Prostate gland (tissue), 2 donors: ENCODE measurements around the gene BIN1. TPM values are rescaled to one million over a fixed set of nuclear protein-coding genes. Genes with fewer than 3 reads are reported as not detected.

ENCODE experiments used
- DNase-seq: peaks from one replicate; pipeline ENCODE4 v3.0.0-alpha.2; 2019; ENCODE audit warnings: low spot score
- H3K27ac ChIP-seq, 2 donors: fragments of 200-600 bp; sonication (generic); 2 replicates each; pipeline ENCODE4 v1.5.1; 2017 to 2019
- H3K27me3 ChIP-seq: fragments of 200-600 bp; sonication (generic); replicated peaks from 2 replicates; pipeline ENCODE4 v1.5.1; 2019; ENCODE audit not compliant: insufficient read depth
- H3K36me3 ChIP-seq, 2 donors: fragments of 200-600 bp; sonication (generic); 1 replicate in 1 of 2; 2 replicates in 1 of 2; pipeline versions ENCODE4 v1.5.1 to v1.8.1; 2017 to 2019
- H3K4me1 ChIP-seq: fragments of 200-600 bp; sonication (generic); replicated peaks from 2 replicates; pipeline ENCODE4 v1.5.1; 2019
- H3K4me3 ChIP-seq, 2 donors: fragments of 200-600 bp; sonication (generic); 2 replicates each; pipeline ENCODE4 v1.5.1; 2017 to 2019
- H3K9me3 ChIP-seq: fragments of 200-600 bp; sonication (generic); 2 replicates; pipeline ENCODE4 v1.5.1; 2017
- CTCF ChIP-seq, 4 experiments: fragments of 200-600 bp in 2 of 4; fragments of 450-650 bp in 2 of 4; sonication (generic) in 2 of 4; IDR thresholded peaks; 1 replicate in 3 of 4; 2 replicates in 1 of 4; pipeline ENCODE4 v1.5.1; 2016 to 2019; ENCODE audit warnings: antibody characterized with exemption in 4 of 4, mild to moderate bottlenecking in 2 of 4, moderate library complexity in 2 of 4
- POLR2A ChIP-seq: fragments of 450-650 bp; IDR thresholded peaks from one replicate; pipeline ENCODE4 v1.6.1; 2016; ENCODE audit warnings: antibody characterized with exemption, mild to moderate bottlenecking
- POLR2AphosphoS5 ChIP-seq: sonication (generic); formaldehyde crosslinking; IDR thresholded peaks from one replicate; pipeline ENCODE4 v1.6.1; 2017; ENCODE audit warnings: antibody characterized with exemption
- WGBS: methylation state at CpG from one replicate; pipeline ENCODE4 v1.1.5; 2018; 5-methylcytosine and 5-hydroxymethylcytosine counted together
- intact Hi-C: fragments of 100-400 bp; cut with DNase I; formaldehyde crosslinking; loops from one replicate; pipeline ENCODE4 v1.14.2; 2022
- total RNA-seq, 2 donors: library from RNA; depleted of rRNA; stranded (reverse); fragments of >200 nt; gene quantifications; one replicate each; pipeline ENCODE4 v1.1.0, GENCODE V29; 2016

BIN1 gene
- total RNA-seq, 2 donors from 2014 or later = 65.6 to 70.1 TPM

- DNase-seq = no peak
- intact Hi-C loops = loop anchor here (10.0 kb wide), 1 partner anchor 434 kb away; the partner anchor contains the start of gene GYPC
- no peak overlapping the region for H3K27ac ChIP-seq
- no peak for TF ChIP-seq CTCF (IDR thresholded peaks at IDR 0.05)
- TF ChIP-seq POLR2AphosphoS5 = no peak
- no peak for TF ChIP-seq POLR2A
- 89% methylated on average over 6 of the region's 6 CpGs for WGBS
- H3K36me3 ChIP-seq = no peaks in the 10 kb centered on the region
- H3K27me3 ChIP-seq = no peaks in the 10 kb centered on the region
- no peaks in the 10 kb centered on the region for H3K9me3 ChIP-seq
- peaks cover 15% of the 10 kb centered on the region for H3K4me1 ChIP-seq
- no peak overlapping the region for H3K4me3 ChIP-seq
These were observed 18.2 kb downstream of the BIN1 start for GRCh38 chr2:127088706-127089105.

GRCh38 chr2:127087791-127088495 is 19.0 kb downstream of the BIN1 start:
- DNase-seq = no peak
- intact Hi-C loops = loop anchor here (10.0 kb wide), 1 partner anchor 433 kb away; the partner anchor contains the start of gene GYPC
- no peaks in the 10 kb centered on the region for H3K36me3 ChIP-seq
- H3K9me3 ChIP-seq = no peaks in the 10 kb centered on the region
- WGBS = 70% methylated on average over 13 of the region's 13 CpGs
- peaks cover 15% of the 10 kb centered on the region for H3K4me1 ChIP-seq
- H3K27me3 ChIP-seq = no peaks in the 10 kb centered on the region
- H3K27ac ChIP-seq = peak overlapping the region; percentile 69 to 70
- no peak overlapping the region for H3K4me3 ChIP-seq
- TF ChIP-seq CTCF (IDR thresholded peaks at IDR 0.05) = no peak
- TF ChIP-seq POLR2A = no peak
- TF ChIP-seq POLR2AphosphoS5 = no peak

- no peaks in the 10 kb centered on the region for H3K27me3 ChIP-seq
- no peak overlapping the region for H3K4me3 ChIP-seq
- TF ChIP-seq POLR2AphosphoS5 (no peak), CTCF (IDR thresholded peaks at IDR 0.05) (no peak), POLR2A (no peak)
- H3K27ac ChIP-seq = peak overlapping the region; percentile 69 to 70
- intact Hi-C loops = loop anchor here (10.0 kb wide), 1 partner anchor 432 kb away; the partner anchor contains the start of gene GYPC
- H3K36me3 ChIP-seq = no peaks in the 10 kb centered on the region
- 54% methylated on average over 24 of the region's 24 CpGs for WGBS
- H3K4me1 ChIP-seq = peaks cover 18% of the 10 kb centered on the region
- DNase-seq = no peak
- H3K9me3 ChIP-seq = no peaks in the 10 kb centered on the region
These were observed 19.8 kb downstream of the BIN1 start for GRCh38 chr2:127086990-127087790.

- Histone ChIP-seq H3K36me3 (no peaks in the 10 kb centered on the region), H3K4me3 (no peak overlapping the region), H3K4me1 (peaks cover 32% of the 10 kb centered on the region), H3K27me3 (no peaks in the 10 kb centered on the region), H3K27ac (peak overlapping the region; percentile 69 to 70), H3K9me3 (no peaks in the 10 kb centered on the region)
- intact Hi-C loops = loop anchor here (10.0 kb wide), 1 partner anchor 430 kb away; the partner anchor contains the start of gene GYPC
- TF ChIP-seq POLR2A = no peak
- no peak for DNase-seq
- 40% methylated on average over 9 of the region's 9 CpGs for WGBS
These were observed 21.7 kb downstream of the BIN1 start for GRCh38 chr2:127085317-127085681.

- no peak for DNase-seq
- WGBS = 53% methylated on average over 12 of the region's 12 CpGs
These were observed 22.2 kb downstream of the BIN1 start for GRCh38 chr2:127084611-127085316.

More at GRCh38 chr2:127084611-127085316, 22.2 kb downstream of the BIN1 start:
- Histone ChIP-seq H3K9me3 (no peaks in the 10 kb centered on the region), H3K36me3 (no peaks in the 10 kb centered on the region), H3K27me3 (no peaks in the 10 kb centered on the region), H3K27ac (peak overlapping the region; percentile 69 to 70), H3K4me1 (peaks cover 32% of the 10 kb centered on the region), H3K4me3 (no peak overlapping the region)
- intact Hi-C loops = loop anchor here (10.0 kb wide), 1 partner anchor 430 kb away; the partner anchor contains the start of gene GYPC
- TF ChIP-seq CTCF (IDR thresholded peaks at IDR 0.05) = no peak
- TF ChIP-seq POLR2AphosphoS5 = no peak
